Gastrocnemius medialis (tissue), 4 donors: Measurements from ENCODE around the gene MC1R. TPM values are rescaled to one million over a fixed set of nuclear protein-coding genes. Genes with fewer than 3 reads are reported as not detected.

Experiments
- ATAC-seq, 2 donors: fragments of 150-250 bp; one replicate each; pipeline ENCODE4 v1.9.1; 2016
- DNase-seq, 2 donors: peaks; one replicate each; pipeline ENCODE4 v3.0.0-alpha.2; 2019
- H3K27ac ChIP-seq, 4 donors: fragments of 200-600 bp; sonication (generic); 1 replicate in 1 of 4; 2 replicates in 3 of 4; pipeline ENCODE4 v1.5.1; 2016 to 2018; ENCODE audit warnings: mild to moderate bottlenecking in 2 of 4, moderate library complexity in 1 of 4
- H3K27me3 ChIP-seq, 3 donors: fragments of 200-600 bp; sonication (generic) in 2 of 3; 1 replicate in 1 of 3; 2 replicates in 2 of 3; pipeline versions ENCODE4 v1.5.1 to v1.6.0; 2016 to 2019; ENCODE audit warnings: mild to moderate bottlenecking in 1 of 3, moderate library complexity in 1 of 3
- H3K36me3 ChIP-seq, 2 donors: fragments of 200-600 bp; sonication (generic) in 1 of 2; one replicate each; pipeline ENCODE4 v1.5.1; 2017 to 2018
- H3K4me1 ChIP-seq, 2 donors: fragments of 200-600 bp; sonication (generic) in 1 of 2; one replicate each; pipeline ENCODE4 v1.5.1; 2016 to 2017; ENCODE audit warnings: mild to moderate bottlenecking in 2 of 2
- H3K4me3 ChIP-seq, 4 donors: fragments of 200-600 bp; sonication (generic) in 3 of 4; 1 replicate in 1 of 4; 2 replicates in 3 of 4; pipeline ENCODE4 v1.5.1; 2016 to 2019; ENCODE audit warnings: mild to moderate bottlenecking in 2 of 4
- H3K9me3 ChIP-seq, 3 donors: fragments of 200-600 bp; sonication (generic) in 2 of 3; 1 replicate in 1 of 3; 2 replicates in 2 of 3; pipeline ENCODE4 v1.5.1; 2016 to 2019
- POLR2A ChIP-seq, 2 donors: fragments of 450-650 bp; IDR thresholded peaks; one replicate each; pipeline ENCODE4 v1.6.1; 2017; ENCODE audit warnings: antibody characterized with exemption in 2 of 2, mild to moderate bottlenecking in 2 of 2, moderate library complexity in 2 of 2
- in situ Hi-C, 4 donors: fragments of 200-750 bp; cut with MboI; loops; one replicate each; pipeline versions ENCODE4 v1.15.0 to v1.8.0; 2017; ENCODE audit warnings: low sequenced_read_pairs in 4 of 4
- intact Hi-C: fragments of 100-400 bp; cut with DNase I; formaldehyde crosslinking; loops from one replicate; pipeline ENCODE4 v1.15.1; 2023; ENCODE audit warnings: low total_unique reads
- total RNA-seq, 4 donors: library from RNA; depleted of rRNA; stranded (reverse); fragments of >200 nt; gene quantifications; one replicate each; pipeline versions ENCODE4 v1.1.0 to v1.2.3, GENCODE V29; 2016
- TF ChIP-seq, protein P1 (sequence below), 5 experiments: fragments of 450-650 bp in 3 of 5; fragments of 200-600 bp in 2 of 5; sonication (generic) in 2 of 5; IDR thresholded peaks in 4 of 5; conservative IDR thresholded peaks in 1 of 5; 1 replicate in 4 of 5; 2 replicates in 1 of 5; pipeline ENCODE4 v1.5.1; 2016 to 2019; ENCODE audit warnings: antibody characterized with exemption in 5 of 5, mild to moderate bottlenecking in 3 of 5, moderate library complexity in 3 of 5

The MC1R gene
- total RNA-seq, 4 donors from 2014 or later = 0.33 to 1.8 (median 0.92) TPM

DNA sequence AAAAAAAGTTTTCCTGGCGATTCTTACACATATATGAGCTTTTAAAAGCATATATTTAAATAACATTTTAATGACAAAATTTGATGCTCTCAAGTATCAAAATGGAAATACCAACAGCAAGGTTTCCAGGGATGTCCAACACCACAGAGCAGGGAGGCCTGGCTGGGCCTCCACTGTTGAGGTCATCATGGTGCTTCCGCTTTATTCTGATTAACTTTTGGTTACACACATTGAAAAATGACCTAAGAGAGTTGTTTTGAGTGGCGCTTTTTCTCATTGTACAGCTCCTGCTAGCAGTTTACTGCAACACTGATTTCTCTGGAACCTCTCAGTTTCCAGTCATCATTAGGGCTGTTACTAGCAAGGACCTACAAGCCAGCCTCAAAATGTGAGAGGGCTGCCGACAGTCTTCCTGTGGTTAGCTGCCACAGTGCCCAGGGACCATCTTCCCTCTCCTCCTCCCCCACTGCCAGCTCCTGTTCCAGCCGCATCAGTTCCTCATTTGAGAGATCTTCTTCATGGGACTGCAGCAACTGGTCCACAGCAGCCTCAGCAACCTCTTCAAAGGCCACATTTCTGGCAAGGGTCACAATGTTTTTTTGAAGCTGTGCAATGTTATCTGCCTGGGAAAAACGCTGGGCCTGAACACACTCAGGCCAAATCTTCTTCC lies 51.2 kb downstream of the MC1R start:
- DNase-seq (no peak), ATAC-seq (no peak)
- no peak overlapping the region for H3K27ac ChIP-seq
- peaks cover 28 to 40% of the 10 kb centered on the region in 2 donors for H3K4me1 ChIP-seq
- intact Hi-C loops (loop anchor here (5.0 kb wide), 1 partner anchor 1398 kb away; the partner anchor contains the start of gene ZC3H18), in situ Hi-C loops (no loop called here)
- H3K27me3 ChIP-seq = no peaks in the 10 kb centered on the region
- H3K4me3 ChIP-seq = no peak overlapping the region
- no peaks in the 10 kb centered on the region for H3K36me3 ChIP-seq
- no peaks in the 10 kb centered on the region for H3K9me3 ChIP-seq
- TF ChIP-seq, protein P1, sequence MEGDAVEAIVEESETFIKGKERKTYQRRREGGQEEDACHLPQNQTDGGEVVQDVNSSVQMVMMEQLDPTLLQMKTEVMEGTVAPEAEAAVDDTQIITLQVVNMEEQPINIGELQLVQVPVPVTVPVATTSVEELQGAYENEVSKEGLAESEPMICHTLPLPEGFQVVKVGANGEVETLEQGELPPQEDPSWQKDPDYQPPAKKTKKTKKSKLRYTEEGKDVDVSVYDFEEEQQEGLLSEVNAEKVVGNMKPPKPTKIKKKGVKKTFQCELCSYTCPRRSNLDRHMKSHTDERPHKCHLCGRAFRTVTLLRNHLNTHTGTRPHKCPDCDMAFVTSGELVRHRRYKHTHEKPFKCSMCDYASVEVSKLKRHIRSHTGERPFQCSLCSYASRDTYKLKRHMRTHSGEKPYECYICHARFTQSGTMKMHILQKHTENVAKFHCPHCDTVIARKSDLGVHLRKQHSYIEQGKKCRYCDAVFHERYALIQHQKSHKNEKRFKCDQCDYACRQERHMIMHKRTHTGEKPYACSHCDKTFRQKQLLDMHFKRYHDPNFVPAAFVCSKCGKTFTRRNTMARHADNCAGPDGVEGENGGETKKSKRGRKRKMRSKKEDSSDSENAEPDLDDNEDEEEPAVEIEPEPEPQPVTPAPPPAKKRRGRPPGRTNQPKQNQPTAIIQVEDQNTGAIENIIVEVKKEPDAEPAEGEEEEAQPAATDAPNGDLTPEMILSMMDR (IDR thresholded peaks at IDR 0.05 in 4 of 5, conservative IDR thresholded peaks at IDR 0.05 in 1 of 5) = no peak
- TF ChIP-seq POLR2A (IDR thresholded peaks at IDR 0.05) = no peak

Other genes with a start within 250 kb of the MC1R start
- gene CDK10, start 232.2 kb upstream of the MC1R start, total RNA-seq = 10 to 100 TPM; 16.9 to 26.1 (median 19.7) TPM
- 1 to 10 TPM; 1.3 to 7.5 (median 3.2) TPM for gene SPATA2L, start 217.2 kb upstream of the MC1R start, total RNA-seq
- 1 to 10 TPM; 2.3 to 9.4 (median 3.4) TPM for gene VPS9D1, start 198.0 kb upstream of the MC1R start, total RNA-seq
- 10 to 100 TPM; 11.1 to 13.6 (median 11.5) TPM for gene ZNF276, start 197.3 kb upstream of the MC1R start, total RNA-seq
- 1 to 10 TPM in 3 of 4 donors, under 1 TPM in 1; 0.53 to 3.5 (median 1.3) TPM for gene FANCA, start 102.2 kb upstream of the MC1R start, total RNA-seq
- 1 to 10 TPM in 1 of 4 donors, under 1 TPM in 1, not detected in 2; 0.49 to 1.6 TPM for gene SPIRE2, start 90.4 kb upstream of the MC1R start, total RNA-seq
- 100 to 1,000 TPM in 1 of 4 donors, 10 to 100 TPM in 3; 68.9 to 110 (median 85.7) TPM for gene TCF25, start 45.3 kb upstream of the MC1R start, total RNA-seq
- gene TUBB3, start 4.5 kb downstream of the MC1R start, total RNA-seq = 1 to 10 TPM in 1 of 4 donors, not detected in 3; 1.1 TPM
- gene DEF8, start 29.9 kb downstream of the MC1R start, total RNA-seq = 100 to 1,000 TPM in 1 of 4 donors, 10 to 100 TPM in 3; 33.1 to 112 (median 51.4) TPM
- gene DBNDD1, start 100.6 kb downstream of the MC1R start, total RNA-seq = 10 to 100 TPM in 3 of 4 donors, 1 to 10 TPM in 1; 9.3 to 25.9 (median 23.7) TPM
- gene PRDM7, start 158.5 kb downstream of the MC1R start, total RNA-seq = not detected